Panc1 (cell line): ENCODE data around the gene KMT2A. TPM values are rescaled to one million over a fixed set of nuclear protein-coding genes. Genes with fewer than 3 reads are reported as not detected.

Source experiments
- ATAC-seq: fragments of 200-7000 bp; cut with Tn5 transposase; 2 replicates; pipeline ENCODE4 v1.9.1; 2020; ENCODE audit warnings: mild to moderate bottlenecking, moderate library complexity
- BruUV-seq: library from RNA; stranded (reverse); fragments of 400-500 nt; replicated peaks from 2 replicates; lab custom pipeline; 2021; lab: Mats Ljungman, UMichigan
- CTCF ChIA-PET: fragments of 300-600 bp; sonication (Branson Sonifier 250); formaldehyde crosslinking; loops from one replicate; lab custom pipeline; 2022; ENCODE audit warnings: antibody characterized with exemption; lab: Charles Lee
- POLR2A ChIA-PET: fragments of 300-600 bp; sonication (Branson Sonifier 250); formaldehyde crosslinking; loops from one replicate; lab custom pipeline; 2022; ENCODE audit warnings: antibody characterized with exemption; lab: Charles Lee
- DNase-seq: peaks from one replicate; pipeline ENCODE4 v3.0.0-alpha.2; 2010; ENCODE audit warnings: low read depth, low spot score
- H3K27ac ChIP-seq: 2 replicates; pipeline ENCODE4 v1.5.1; 2011; ENCODE audit warnings: mild to moderate bottlenecking, low read length, inconsistent platforms
- H3K27me3 ChIP-seq: fragments of 200-500 bp; sonication (Bioruptor generic); 2 replicates; pipeline ENCODE4 v1.6.0; 2014; ENCODE audit warnings: low read length, inconsistent platforms; ENCODE audit not compliant: control insufficient read depth, insufficient read depth
- H3K36me3 ChIP-seq: fragments of 200-500 bp; sonication (Bioruptor generic); 2 replicates; pipeline ENCODE4 v1.5.1; 2014; ENCODE audit warnings: inconsistent platforms, mild to moderate bottlenecking, low read length, moderate library complexity; ENCODE audit not compliant: control insufficient read depth, insufficient read depth
- H3K4me1 ChIP-seq: 2 replicates; pipeline ENCODE4 v1.5.1; 2011; ENCODE audit warnings: inconsistent platforms, mild to moderate bottlenecking, low read length, moderate library complexity; ENCODE audit not compliant: control insufficient read depth, insufficient read depth
- H3K4me3 ChIP-seq, 2 experiments: 2 replicates each; pipeline ENCODE4 v1.5.1; 2011 to 2012; ENCODE audit warnings: low read depth in 2 of 2, low read length in 2 of 2, mild to moderate bottlenecking in 2 of 2, inconsistent platforms in 1 of 2, moderate library complexity in 1 of 2
- H3K9me3 ChIP-seq: fragments of 200-500 bp; sonication (Bioruptor generic); 2 replicates; pipeline ENCODE4 v1.5.1; 2014; ENCODE audit warnings: low read depth, mild to moderate bottlenecking, inconsistent platforms, low read length, moderate library complexity; ENCODE audit not compliant: control insufficient read depth, insufficient read depth
- CTCF ChIP-seq: fragments of 450-650 bp; IDR thresholded peaks from 2 replicates; pipeline ENCODE4 v1.5.1; 2017; ENCODE audit warnings: mild to moderate bottlenecking
- POLR2AphosphoS5 ChIP-seq: IDR thresholded peaks from 2 replicates; pipeline ENCODE4 v1.6.1; 2012; ENCODE audit warnings: mild to moderate bottlenecking, low read depth, low read length, moderate library complexity
- REST ChIP-seq, 2 experiments: IDR thresholded peaks; 2 replicates each; pipeline ENCODE4 v1.6.1; 2011 to 2012; ENCODE audit warnings: low read depth in 2 of 2, control low read depth in 1 of 2, low read length in 1 of 2, mild to moderate bottlenecking in 1 of 2, moderate library complexity in 1 of 2; ENCODE audit not compliant: insufficient read depth in 1 of 2
- SIN3A ChIP-seq: IDR thresholded peaks from 2 replicates; pipeline ENCODE4 v1.6.1; 2012; ENCODE audit warnings: low read depth, mild to moderate bottlenecking, low read length, moderate library complexity, borderline replicate concordance; ENCODE audit not compliant: insufficient read depth
- TCF7L2 ChIP-seq: IDR thresholded peaks from 2 replicates; pipeline ENCODE4 v1.6.1; 2011; ENCODE audit warnings: mild to moderate bottlenecking, low read depth, low read length, inconsistent platforms
- in situ Hi-C: cut with HindIII; loops from 2 replicates; pipeline ENCODE4 v1.10.0; 2016; ENCODE audit warnings: low sequenced_read_pairs, low pct_unique_long_range_greater_than_20kb
- intact Hi-C: fragments of 100-400 bp; cut with micrococcal nuclease; formaldehyde crosslinking; loops from one replicate; pipeline ENCODE4 v1.10.0; 2022; ENCODE audit not compliant: unreplicated experiment
- total RNA-seq: library from RNA; stranded (reverse); gene quantifications from one replicate; pipeline ENCODE4 v1.2.1, GENCODE V29; 2021; ENCODE audit not compliant: unreplicated experiment

The KMT2A gene
- total RNA-seq, 1 experiment from 2014 or later: 139 TPM

- peak; percentile 55; the same call in 1 of the 2 replicates for TF ChIP-seq CTCF
- no peak for TF ChIP-seq REST (IDR thresholded peaks at IDR 0.05; ENCODE audit: insufficient read depth in 1 of 2, low read depth in 2 of 2, low read length in 1 of 2)
- Histone ChIP-seq H3K36me3 (no peaks in the 10 kb centered on the region), H3K27ac (peak overlapping the region; percentile 48; the same call in 1 of the 2 replicates), H3K4me3 (no peak overlapping the region), H3K4me1 (peaks cover 30% of the 10 kb centered on the region), H3K27me3 (no peaks in the 10 kb centered on the region), H3K9me3 (no peaks in the 10 kb centered on the region)
- intact Hi-C loops (no loop called here), in situ Hi-C loops (no loop called here)
- ChIA-PET POLR2A (interaction anchor here (0.6 kb wide), 1 partner anchor 16 kb away, joined by 9 read pairs; no protein-coding TSS in a partner anchor), CTCF (interaction anchor here (0.6 to 0.7 kb wide), 2 partner anchors 25 to 163 kb away, joined by 3 to 5 read pairs; no protein-coding TSS in a partner anchor)
- DNase-seq: no peak
- no TSS peak for BruUV-seq
- ATAC-seq: no peak
Measured at GRCh38 chr11:118430956-118431355, 5.3 kb upstream of the KMT2A start.

- BruUV-seq: no TSS peak
- peak overlapping the region; percentile 84 to 95 for H3K4me3 ChIP-seq
- H3K27ac ChIP-seq: peak overlapping the region; percentile 96
- POLR2A ChIA-PET: no interaction called here
- CTCF ChIA-PET: no interaction called here
- ATAC-seq (peak; percentile 7), DNase-seq (no peak)
- peaks cover 22% of the 10 kb centered on the region for H3K4me1 ChIP-seq
- intact Hi-C loops: no loop called here
- in situ Hi-C loops: no loop called here
- H3K27me3 ChIP-seq: no peaks in the 10 kb centered on the region
- no peaks in the 10 kb centered on the region; the same call in 1 of the 2 replicates for H3K36me3 ChIP-seq
- no peaks in the 10 kb centered on the region for H3K9me3 ChIP-seq
- TF ChIP-seq SIN3A (no peak), POLR2AphosphoS5 (no peak), TCF7L2 (peak; percentile 93), CTCF (no peak), REST (IDR thresholded peaks at IDR 0.05; ENCODE audit: insufficient read depth in 1 of 2, low read depth in 2 of 2, low read length in 1 of 2) (no peak)
Measured at GRCh38 chr11:118434123-118434552, 2.2 kb upstream of the KMT2A start.
